K562 (cell line): ENCODE results near the gene HOXC10. TPM values are rescaled to one million over a fixed set of nuclear protein-coding genes. Genes with fewer than 3 reads are reported as not detected.

Source experiments
- MYC ChIP-seq, 2 experiments: fragments of 250-450 bp in 1 of 2; sonication (Bioruptor Pico) in 1 of 2; IDR thresholded peaks; 2 replicates each; pipeline versions ENCODE4 v1.5.1 to v1.6.1; 2012 to 2021; ENCODE audit warnings: low read depth in 2 of 2, borderline replicate concordance in 1 of 2, improper control_type of control experiment in 1 of 2, low read length in 1 of 2, mild to moderate bottlenecking in 1 of 2, moderate library complexity in 1 of 2
- POLR2B ChIP-seq: fragments of 450-650 bp; IDR thresholded peaks from 2 replicates; pipeline ENCODE4 v1.6.1; 2018; ENCODE audit warnings: low read depth; ENCODE audit not compliant: partially characterized antibody
- REST ChIP-seq, 2 experiments: fragments of 450-650 bp; formaldehyde crosslinking in 1 of 2; IDR thresholded peaks; 2 replicates each; pipeline versions ENCODE4 v1.4.0 to v1.6.1; 2014 to 2020; ENCODE audit warnings: mild to moderate bottlenecking in 2 of 2, borderline replicate concordance in 1 of 2, low read depth in 1 of 2
- SREBF1 ChIP-seq: fragments of 150-350 bp; IDR thresholded peaks from 2 replicates; pipeline ENCODE4 v1.6.1; 2014; ENCODE audit warnings: antibody characterized with exemption, low read depth, low read length, borderline replicate concordance
- THRA ChIP-seq: fragments of 450-650 bp; IDR thresholded peaks from 2 replicates; pipeline ENCODE4 v1.6.1; 2017; ENCODE audit warnings: mild to moderate bottlenecking, moderate library complexity
- TOE1 ChIP-seq, 2 experiments: fragments of 450-650 bp in 1 of 2; sonication (generic) in 1 of 2; formaldehyde crosslinking in 1 of 2; IDR thresholded peaks; 2 replicates each; pipeline versions ENCODE4 v1.7.1 to v1.8.0; 2016 to 2022; ENCODE audit warnings: borderline replicate concordance in 2 of 2, mild to moderate bottlenecking in 2 of 2, antibody characterized with exemption in 1 of 2, inconsistent platforms in 1 of 2, low read depth in 1 of 2, missing genetic modification reagents in 1 of 2, moderate library complexity in 1 of 2
- UBTF ChIP-seq, 2 experiments: IDR thresholded peaks; 2 replicates each; pipeline ENCODE4 v1.6.1; 2012; ENCODE audit warnings: improper control_type of control experiment in 2 of 2, low read depth in 2 of 2, low read length in 2 of 2, borderline replicate concordance in 1 of 2
- ZBTB9 ChIP-seq: fragments of 450-650 bp; formaldehyde crosslinking; IDR thresholded peaks from 2 replicates; pipeline ENCODE4 v1.4.0; 2020; ENCODE audit warnings: mild to moderate bottlenecking, moderate library complexity
- ZFPM2 ChIP-seq: fragments of 250-450 bp; sonication (Bioruptor Pico); IDR thresholded peaks from 2 replicates; pipeline ENCODE4 v1.5.1; 2022; ENCODE audit warnings: mild to moderate bottlenecking
- ZNF143 ChIP-seq: sonication (generic); formaldehyde crosslinking; IDR thresholded peaks from 2 replicates; pipeline ENCODE4 v1.9.0; 2022; ENCODE audit warnings: mild to moderate bottlenecking, missing genetic modification reagents
- polyA plus RNA-seq, 8 experiments: library from polyadenylated mRNA; depleted of rRNA in 4 of 8; stranded (reverse) in 5 of 8; unstranded in 3 of 8; fragments of >200 nt; fragmentation: Nextera tagmentation in 2 of 8; fragmentation: Illumina TruSeq in 1 of 8; extraction: Ambion mirVana in 2 of 8; extraction: Trizol in 1 of 8; gene quantifications; 2 replicates each; pipeline versions ENCODE4 v1.2.1 to v1.2.3, GENCODE V29; 2011 to 2014; ENCODE audit warnings: inconsistent platforms in 1 of 8, missing spikeins in 1 of 8
- total RNA-seq, 7 experiments: library from RNA; depleted of rRNA in 6 of 7; stranded (reverse); fragments of >200 nt in 6 of 7; fragmentation: Illumina TruSeq in 2 of 7; extraction: Trizol in 2 of 7; gene quantifications; 2 replicates each; pipeline versions ENCODE4 v1.2.1 to v1.2.3, GENCODE V29; 2011 to 2021; ENCODE audit warnings: low replicate concordance in 1 of 7

Gene HOXC10
- total and polyA plus RNA-seq, 9 of the 15 experiments (the other 6 are each of a cell fraction or from before 2014, with no cell fraction given) = 0.13 to 0.77 (median 0.35) TPM; not detected in 2

- TF ChIP-seq THRA (no peak), UBTF (IDR thresholded peaks at IDR 0.05; ENCODE audit: borderline replicate concordance in 1 of 2, low read depth in 2 of 2, low read length in 2 of 2) (0 out of 4 replicates have a peak, but pooled peaks of 1 of the 2 experiments have one; percentile 28), TOE1 (IDR thresholded peaks at IDR 0.05; ENCODE audit: borderline replicate concordance) (no peak), TOE1 (CRISPR knock-in tag; IDR thresholded peaks at IDR 0.05; ENCODE audit: borderline replicate concordance, low read depth) (no peak), REST (IDR thresholded peaks at IDR 0.05; ENCODE audit: borderline replicate concordance) (peak; percentile 30; the same call in 1 of the 2 replicates), REST (CRISPR knock-in tag; IDR thresholded peaks at IDR 0.05; ENCODE audit: low read depth) (no peak), ZBTB9 (CRISPR knock-in tag) (no peak), POLR2B (no peak), ZNF143 (CRISPR knock-in tag) (no peak), MYC (IDR thresholded peaks at IDR 0.05; ENCODE audit: low read depth, low read length) (no peak), MYC (CRISPR knock-in tag; IDR thresholded peaks at IDR 0.05; ENCODE audit: borderline replicate concordance, low read depth) (peak; percentile 37; the same call in 1 of the 2 replicates), SREBF1 (no peak), ZFPM2 (CRISPR knock-in tag) (no peak)
Observed at GRCh38 chr12:53948650-53949593, 36.0 kb upstream of the HOXC10 start (continued).
